NAMALWA (cell line): Measurements from ENCODE around the gene MMP20.

Experiments
- DNase-seq: peaks from one replicate; pipeline ENCODE4 v3.0.0-alpha.2; 2015; ENCODE audit warnings: low spot score

The MMP20 gene

GRCh38 chr11:102553835-102554282 is 71.3 kb downstream of the MMP20 start:
- DNase-seq, result no peak

- no peak for DNase-seq
Observed at GRCh38 chr11:102552447-102553194, 72.5 kb downstream of the MMP20 start.

GRCh38 chr11:102552020-102552419 is 73.1 kb downstream of the MMP20 start:
- no peak for DNase-seq

- DNase-seq, result no peak
Observed at GRCh38 chr11:102551169-102551781, 73.9 kb downstream of the MMP20 start.

- peak; percentile 79 for DNase-seq
Observed at GRCh38 chr11:102546923-102547471, 78.1 kb downstream of the MMP20 start.

GRCh38 chr11:102546427-102546826 is 78.7 kb downstream of the MMP20 start:
- peak; percentile 76 for DNase-seq

GRCh38 chr11:102545701-102546100 is 79.4 kb downstream of the MMP20 start:
- no peak for DNase-seq

GRCh38 chr11:102544594-102544993 is 80.5 kb downstream of the MMP20 start:
- no peak for DNase-seq

- no peak for DNase-seq
Observed at GRCh38 chr11:102539567-102539966, 85.6 kb downstream of the MMP20 start.

- no peak for DNase-seq
Observed at GRCh38 chr11:102538932-102539331, 86.2 kb downstream of the MMP20 start.

GRCh38 chr11:102534261-102534872 is 90.8 kb downstream of the MMP20 start:
- peak; percentile 36 for DNase-seq

- DNase-seq, result no peak
Observed at GRCh38 chr11:102530558-102530957, 94.6 kb downstream of the MMP20 start, which contains the start of gene MMP7. Gene MMP7, minus strand, starts transcription at chr11:102530747. Its CDS starts 47 bp downstream, at chr11:102530700.

- DNase-seq, result no peak
Observed at GRCh38 chr11:102528618-102529017, 96.5 kb downstream of the MMP20 start.

GRCh38 chr11:102527684-102528083 is 97.4 kb downstream of the MMP20 start:
- DNase-seq, result no peak

- DNase-seq, result no peak
Observed at GRCh38 chr11:102527041-102527440, 98.1 kb downstream of the MMP20 start.
